Mesothelial cell of epicardium (in vitro differentiated cells): ENCODE measurements around the gene CD99. TPM values are rescaled to one million over a fixed set of nuclear protein-coding genes. Genes with fewer than 3 reads are reported as not detected.
A peak's percentile ranks its signal among the peaks of the same experiment; 100 is the strongest.

Experiments used
- DNase-seq, 2 experiments: peaks; one replicate each; pipeline ENCODE4 v3.0.0; 2021; ENCODE audit warnings: low spot score in 2 of 2; ENCODE audit not compliant: unreplicated experiment in 2 of 2
- H3K27ac Mint-ChIP-seq: 2 replicates; pipeline ENCODE4 v1.8.0; 2021; ENCODE audit warnings: mixed read lengths
- H3K27me3 Mint-ChIP-seq: 2 replicates; pipeline ENCODE4 v1.8.0; 2021; ENCODE audit warnings: low read depth, mixed read lengths
- H3K36me3 Mint-ChIP-seq: 2 replicates; pipeline ENCODE4 v1.8.0; 2021; ENCODE audit warnings: mixed read lengths
- H3K4me1 Mint-ChIP-seq: 2 replicates; pipeline ENCODE4 v1.8.0; 2021; ENCODE audit warnings: mixed read lengths
- H3K4me3 Mint-ChIP-seq: 2 replicates; pipeline ENCODE4 v1.8.0; 2021; ENCODE audit warnings: mild to moderate bottlenecking, moderate library complexity, mixed read lengths
- H3K9me3 Mint-ChIP-seq: 2 replicates; pipeline ENCODE4 v1.8.0; 2021; ENCODE audit warnings: mixed read lengths
- total RNA-seq: library from RNA; stranded (reverse); gene quantifications from 3 replicates; pipeline ENCODE4 v1.2.1, GENCODE V29; 2021
- TF ChIP-seq, protein P1 (sequence below): fragments of 200-600 bp; sonication (generic); IDR thresholded peaks from one replicate; pipeline ENCODE4 v1.5.0; 2021; ENCODE audit warnings: antibody characterized with exemption; ENCODE audit not compliant: unreplicated experiment

The CD99 gene
- total RNA-seq, 1 donor from 2014 or later = 244 TPM

DNA sequence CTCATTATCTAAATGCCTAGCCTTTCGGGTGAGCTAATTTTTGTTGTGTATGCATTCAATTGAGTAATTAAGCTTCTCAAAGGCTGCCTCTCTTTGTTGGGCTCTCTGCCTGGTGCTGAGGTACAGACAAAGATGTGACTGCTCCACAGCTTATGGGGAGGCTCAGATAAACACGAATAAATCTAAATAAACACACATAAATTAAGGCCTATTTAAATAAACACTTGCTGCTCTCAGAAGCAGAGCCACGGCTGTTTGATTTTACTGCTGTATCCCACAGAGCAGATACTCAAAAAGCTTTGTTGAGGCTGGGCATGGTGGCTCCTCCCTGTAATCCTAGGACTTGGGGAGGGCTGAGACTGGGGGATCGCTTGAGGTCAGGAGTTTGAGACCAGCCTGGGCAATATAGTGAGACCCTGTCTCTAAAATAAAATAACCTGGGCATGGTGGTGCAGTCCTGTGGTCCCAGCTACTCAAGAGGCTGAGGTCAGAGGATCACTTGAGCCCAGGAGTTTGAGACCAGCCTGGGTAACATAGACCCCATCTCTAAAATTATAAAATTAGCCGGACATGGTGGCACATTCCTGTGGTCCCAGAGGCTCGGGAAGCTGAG, 8.4 kb upstream of the CD99 start:
- Mint-ChIP-seq H3K4me3 (no peak overlapping the region), H3K4me1 (peaks cover 7% of the 10 kb centered on the region), H3K36me3 (no peaks in the 10 kb centered on the region), H3K9me3 (no peaks in the 10 kb centered on the region), H3K27ac (no peak overlapping the region), H3K27me3 (no peaks in the 10 kb centered on the region)
- TF ChIP-seq, protein P1, sequence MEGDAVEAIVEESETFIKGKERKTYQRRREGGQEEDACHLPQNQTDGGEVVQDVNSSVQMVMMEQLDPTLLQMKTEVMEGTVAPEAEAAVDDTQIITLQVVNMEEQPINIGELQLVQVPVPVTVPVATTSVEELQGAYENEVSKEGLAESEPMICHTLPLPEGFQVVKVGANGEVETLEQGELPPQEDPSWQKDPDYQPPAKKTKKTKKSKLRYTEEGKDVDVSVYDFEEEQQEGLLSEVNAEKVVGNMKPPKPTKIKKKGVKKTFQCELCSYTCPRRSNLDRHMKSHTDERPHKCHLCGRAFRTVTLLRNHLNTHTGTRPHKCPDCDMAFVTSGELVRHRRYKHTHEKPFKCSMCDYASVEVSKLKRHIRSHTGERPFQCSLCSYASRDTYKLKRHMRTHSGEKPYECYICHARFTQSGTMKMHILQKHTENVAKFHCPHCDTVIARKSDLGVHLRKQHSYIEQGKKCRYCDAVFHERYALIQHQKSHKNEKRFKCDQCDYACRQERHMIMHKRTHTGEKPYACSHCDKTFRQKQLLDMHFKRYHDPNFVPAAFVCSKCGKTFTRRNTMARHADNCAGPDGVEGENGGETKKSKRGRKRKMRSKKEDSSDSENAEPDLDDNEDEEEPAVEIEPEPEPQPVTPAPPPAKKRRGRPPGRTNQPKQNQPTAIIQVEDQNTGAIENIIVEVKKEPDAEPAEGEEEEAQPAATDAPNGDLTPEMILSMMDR = no peak
- no peak for DNase-seq

DNA sequence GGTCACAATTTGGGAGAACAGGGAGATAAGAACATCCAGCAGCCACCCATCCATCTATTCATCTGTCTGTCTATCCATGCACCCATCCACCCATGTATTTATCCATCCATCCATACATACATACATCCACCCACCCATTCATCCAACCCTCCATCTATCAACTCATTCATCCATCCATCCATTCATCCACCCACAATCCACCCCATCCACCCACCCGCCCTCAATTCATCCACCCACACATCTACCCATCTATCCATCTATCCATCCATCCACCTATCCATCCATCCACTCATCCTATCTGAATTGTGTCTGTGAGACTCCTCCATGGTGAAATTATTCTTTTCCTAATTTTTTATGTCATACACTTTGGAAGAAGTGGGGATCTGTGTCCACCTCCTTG, 6.8 kb upstream of the CD99 start:
- no peak overlapping the region for H3K27ac Mint-ChIP-seq
- no peaks in the 10 kb centered on the region for H3K27me3 Mint-ChIP-seq
- H3K4me3 Mint-ChIP-seq = no peak overlapping the region
- H3K4me1 Mint-ChIP-seq = peaks cover 7% of the 10 kb centered on the region
- DNase-seq = no peak
- TF ChIP-seq, protein P1 = no peak
- no peaks in the 10 kb centered on the region for H3K36me3 Mint-ChIP-seq
- no peaks in the 10 kb centered on the region for H3K9me3 Mint-ChIP-seq

DNA sequence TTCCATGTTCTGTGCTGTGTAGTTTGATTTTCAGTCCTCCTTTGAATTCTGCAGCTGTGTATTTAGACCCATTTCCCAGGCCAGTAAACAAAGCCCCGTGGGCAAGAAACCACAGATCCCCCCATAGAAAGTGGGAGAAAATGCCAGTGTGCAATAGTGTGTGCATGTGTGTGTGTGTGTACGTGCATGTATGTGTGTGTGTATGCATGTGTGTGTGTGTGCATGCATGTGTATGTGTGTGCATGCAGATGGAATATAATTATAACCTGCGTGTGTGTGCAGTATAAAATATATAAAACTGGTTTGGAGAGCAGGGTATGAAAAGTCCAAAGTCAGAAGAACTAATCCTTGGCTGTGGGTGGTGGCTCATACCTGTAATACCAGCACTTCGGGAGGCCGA, 5.2 kb upstream of the CD99 start:
- Mint-ChIP-seq H3K4me3 (no peak overlapping the region), H3K27me3 (no peaks in the 10 kb centered on the region)
- TF ChIP-seq, protein P1 = no peak

DNA sequence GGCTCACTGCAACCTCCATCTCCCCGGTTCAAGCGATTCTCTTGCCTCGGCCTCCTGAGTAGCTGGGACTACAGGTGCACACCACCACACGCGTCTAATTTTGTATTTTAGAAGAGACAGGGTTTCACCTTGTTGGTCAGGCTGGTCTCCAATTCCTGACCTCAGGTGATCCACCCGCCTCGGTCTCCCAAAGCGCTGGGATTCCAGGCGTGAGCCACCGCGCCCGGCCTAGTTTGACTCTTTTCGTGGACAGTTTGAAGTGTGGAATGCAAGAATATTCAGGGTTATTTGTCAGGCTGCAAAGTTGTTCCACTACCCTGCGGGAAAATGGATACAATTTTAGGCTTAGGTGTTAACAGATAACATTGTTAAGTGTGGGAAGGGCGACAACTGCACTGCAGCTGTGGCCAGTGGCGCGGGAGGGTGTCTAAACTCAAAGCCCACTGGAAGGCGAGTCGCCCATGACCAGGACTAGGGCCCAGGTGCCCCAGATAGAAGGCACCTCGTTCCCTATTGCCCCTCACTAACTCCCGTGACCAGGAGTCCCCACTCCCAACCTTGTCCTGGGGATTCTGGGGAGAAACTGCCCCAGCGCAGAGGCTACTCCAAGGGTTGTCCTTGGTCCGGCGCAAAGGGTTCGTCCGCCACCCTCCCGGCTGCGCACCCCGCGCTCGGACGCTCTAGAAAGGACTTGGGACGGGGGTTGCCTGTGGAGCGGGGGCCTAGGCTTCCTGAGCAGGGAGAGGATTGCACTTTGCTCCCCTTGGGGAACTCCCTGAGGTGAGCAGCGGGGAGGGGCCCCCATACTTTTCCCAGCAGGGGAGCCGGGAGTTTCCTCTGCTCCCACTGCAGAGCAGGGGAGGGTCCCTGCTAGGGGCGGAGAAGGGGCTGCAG, 1.1 kb upstream of the CD99 start:
- H3K27me3 Mint-ChIP-seq = no peaks in the 10 kb centered on the region
- no peak for DNase-seq
- peaks cover 35% of the 10 kb centered on the region for H3K4me1 Mint-ChIP-seq
- TF ChIP-seq, protein P1 = no peak
- peak overlapping the region; percentile 74 for H3K4me3 Mint-ChIP-seq
- H3K27ac Mint-ChIP-seq = peak overlapping the region; percentile 87
- H3K36me3 Mint-ChIP-seq = no peaks in the 10 kb centered on the region
- H3K9me3 Mint-ChIP-seq = no peaks in the 10 kb centered on the region

More for the DNA sequence above, 5.2 kb upstream of the CD99 start:
- no peaks in the 10 kb centered on the region for H3K9me3 Mint-ChIP-seq
- H3K4me1 Mint-ChIP-seq = peaks cover 6% of the 10 kb centered on the region
- no peak overlapping the region for H3K27ac Mint-ChIP-seq
- DNase-seq = no peak
- no peaks in the 10 kb centered on the region for H3K36me3 Mint-ChIP-seq

DNA sequence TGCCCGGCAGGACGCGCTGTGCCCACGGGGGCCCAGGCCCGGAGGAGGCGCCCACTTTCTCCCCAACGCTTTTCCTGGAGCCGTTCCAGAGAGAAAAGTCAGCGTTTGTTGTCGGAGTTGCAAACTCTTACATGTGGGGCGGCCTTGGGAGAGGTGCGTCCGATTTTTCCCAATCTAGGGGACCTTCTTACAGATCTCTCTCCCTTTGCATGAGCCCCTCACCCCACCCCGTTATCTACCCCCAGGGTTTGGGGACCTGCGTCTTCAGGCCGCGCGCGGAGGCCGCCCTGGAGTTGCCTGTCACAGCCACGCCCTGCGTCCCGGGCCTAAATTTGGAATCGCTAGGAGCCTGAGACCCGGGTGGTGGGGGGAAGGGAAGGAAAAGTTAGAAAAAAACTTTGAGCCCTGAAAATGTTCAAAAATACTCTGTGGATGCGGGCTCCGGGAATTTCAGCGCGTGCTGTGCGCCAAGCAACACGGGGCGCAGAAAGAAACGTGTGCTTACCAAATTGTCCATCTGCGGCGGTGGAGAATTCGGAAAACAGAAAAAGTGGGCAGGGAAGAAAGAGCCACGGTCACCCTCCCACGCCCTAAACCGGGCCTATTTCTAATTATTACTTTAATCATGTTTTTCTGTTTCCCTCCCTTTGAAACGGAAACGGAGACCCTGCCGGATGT, 587 bp downstream of the CD99 start:
- peak in 1 of 2 experiments; percentile 52 for DNase-seq
- H3K9me3 Mint-ChIP-seq = no peaks in the 10 kb centered on the region
- peak overlapping the region; percentile 97 for H3K27ac Mint-ChIP-seq
- H3K27me3 Mint-ChIP-seq = no peaks in the 10 kb centered on the region
- H3K4me3 Mint-ChIP-seq = peak overlapping the region; percentile 82
- no peaks in the 10 kb centered on the region for H3K36me3 Mint-ChIP-seq
- TF ChIP-seq, protein P1 = no peak
- peaks cover 48% of the 10 kb centered on the region for H3K4me1 Mint-ChIP-seq
